ENCODE data around the gene AACS.
"Not testable (repeated sequence)": the region's sequence is repeated elsewhere in the genome, so short reads cannot be mapped to it uniquely, and the experiment has no call there.

AACS gene

DNA sequence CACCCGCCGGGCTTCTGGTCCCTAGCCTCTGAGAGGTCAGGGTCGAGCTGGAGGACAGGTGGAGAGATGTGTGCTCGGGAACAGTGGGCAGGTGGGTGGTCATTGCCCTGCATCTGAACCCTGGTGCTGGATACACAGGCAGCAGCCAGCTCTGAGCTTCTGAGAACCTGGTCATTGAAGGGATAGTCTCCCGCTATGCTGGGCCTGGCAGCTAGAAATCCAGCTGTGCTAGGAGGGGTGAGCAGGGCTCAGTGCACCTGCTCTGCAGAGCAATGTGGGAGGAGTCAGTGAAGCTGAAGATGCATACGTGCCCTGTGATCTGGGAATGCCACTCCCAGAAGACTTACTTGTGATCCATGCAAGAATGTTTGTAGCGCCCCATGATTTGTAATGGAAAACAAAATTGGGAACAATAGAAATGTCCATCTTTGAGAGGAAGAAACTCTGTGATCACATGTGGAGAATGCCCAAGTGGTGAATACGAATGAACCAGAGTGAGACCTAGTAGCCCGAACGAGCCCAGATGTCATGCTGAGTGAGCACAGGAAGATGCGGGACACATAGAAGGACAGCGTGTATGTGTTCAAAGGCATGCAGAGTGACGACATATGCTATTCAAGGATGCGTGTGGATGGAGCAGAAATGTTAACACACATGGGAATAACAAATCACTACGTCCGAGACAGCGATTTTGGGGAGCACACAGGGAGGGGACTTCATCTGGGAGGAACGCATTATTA is 63.4 kb downstream of the AACS start:
- no peak for DNase-seq

DNA sequence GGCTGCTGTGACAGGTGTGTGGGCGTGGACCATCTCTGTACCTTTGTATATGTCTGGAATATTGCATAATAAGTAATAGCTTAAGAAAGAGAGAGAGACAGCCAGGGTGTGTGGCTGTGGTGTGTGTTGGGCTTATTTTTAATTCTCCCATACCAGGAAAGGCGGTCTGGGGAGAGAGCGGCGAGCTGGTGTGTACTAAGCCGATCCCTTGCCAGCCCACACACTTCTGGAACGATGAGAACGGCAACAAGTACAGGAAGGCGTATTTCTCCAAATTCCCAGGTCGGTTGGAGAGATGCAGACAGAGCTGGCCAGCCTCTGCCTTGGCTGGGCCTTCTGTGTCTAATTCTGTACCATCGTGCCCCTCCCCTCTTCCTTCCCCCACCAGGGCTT is 63.9 kb downstream of the AACS start:
- no peak for DNase-seq

DNA sequence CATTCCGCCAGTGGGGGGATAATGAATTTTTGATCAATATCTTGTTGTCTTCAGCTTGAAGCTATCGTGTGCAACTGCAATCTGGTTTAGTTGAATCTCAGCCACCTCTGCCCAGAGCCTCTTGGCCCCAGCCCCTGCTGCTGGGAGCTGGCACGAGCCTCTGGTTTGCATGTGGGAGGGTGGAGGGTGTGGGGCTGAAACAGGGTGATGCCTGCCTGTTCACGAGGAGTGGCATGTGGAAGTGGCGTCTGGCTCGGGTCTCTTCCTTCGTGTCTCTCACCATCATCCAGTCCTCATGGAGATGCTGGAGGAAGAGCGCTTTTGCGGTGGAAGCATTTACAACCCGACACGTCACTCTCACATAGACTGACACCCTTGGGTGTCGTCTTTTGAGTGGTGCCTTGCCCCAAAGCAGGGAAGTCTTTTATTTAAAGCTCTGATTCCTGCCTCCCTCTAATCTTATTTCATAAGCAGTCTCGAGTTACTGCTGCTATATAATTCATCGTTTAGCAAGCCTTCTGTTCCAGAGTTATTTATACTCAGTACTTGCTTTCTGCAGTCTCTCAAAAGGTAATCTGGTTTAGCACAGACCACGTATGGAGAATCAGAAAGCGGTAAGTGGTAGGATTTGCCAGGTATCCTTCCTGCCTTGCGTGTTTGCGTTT is 64.5 kb downstream of the AACS start:
- DNase-seq = no peak

DNA sequence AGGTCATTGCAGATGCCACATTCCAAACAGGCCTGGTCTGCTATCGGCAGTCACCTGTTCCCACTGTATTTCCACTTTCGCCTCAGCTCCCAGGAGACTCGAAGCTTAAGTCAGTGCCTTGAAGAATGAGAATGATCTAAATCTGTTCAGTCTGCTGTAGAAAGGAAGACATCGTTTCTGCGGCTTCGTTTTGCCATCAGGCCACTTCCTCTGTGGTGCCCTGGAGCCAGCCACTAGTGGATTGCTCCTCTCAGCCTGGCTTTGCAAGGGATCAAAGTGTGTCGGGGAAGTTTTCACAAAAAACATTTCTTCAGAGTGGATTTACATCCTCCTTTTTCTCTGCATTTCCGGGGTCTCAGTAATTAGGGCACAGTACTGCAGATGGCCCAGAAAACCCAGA is 66.7 kb downstream of the AACS start:
- DNase-seq = no peak

DNA sequence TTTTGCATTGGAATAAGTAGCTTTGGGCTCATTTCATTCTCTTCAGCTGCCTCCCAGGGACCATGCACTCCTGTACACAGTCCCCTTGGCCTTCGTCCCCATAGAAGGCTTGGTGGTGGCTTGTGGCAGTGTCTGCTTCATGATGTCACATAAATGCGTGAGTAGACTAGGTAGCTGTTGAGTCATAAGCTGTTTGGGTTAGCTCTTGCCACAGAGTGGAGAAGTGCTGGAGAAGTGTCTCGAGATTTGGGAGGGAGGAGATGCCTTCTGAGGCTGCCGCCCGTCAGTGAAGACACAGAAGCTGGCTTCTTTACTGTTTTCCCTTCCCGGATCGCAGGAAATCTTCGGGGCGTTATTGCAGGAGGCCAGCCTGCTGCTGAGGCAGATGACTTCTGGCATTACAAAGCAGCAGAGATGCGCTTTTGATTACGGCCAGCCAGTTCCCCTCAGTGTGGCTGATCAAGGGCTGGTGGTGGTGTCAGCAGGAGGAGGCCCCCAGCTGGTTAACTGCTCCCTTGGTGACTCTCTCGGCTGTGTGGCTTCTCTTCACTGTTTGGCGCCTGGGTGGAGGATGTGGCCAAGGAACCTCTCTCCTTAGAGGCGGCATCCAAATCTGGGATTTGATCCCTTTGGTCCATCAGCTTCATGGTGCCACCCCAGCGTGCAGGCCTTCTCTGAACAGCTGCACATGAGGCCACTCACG is 67.6 kb downstream of the AACS start:
- DNase-seq = no peak

DNA sequence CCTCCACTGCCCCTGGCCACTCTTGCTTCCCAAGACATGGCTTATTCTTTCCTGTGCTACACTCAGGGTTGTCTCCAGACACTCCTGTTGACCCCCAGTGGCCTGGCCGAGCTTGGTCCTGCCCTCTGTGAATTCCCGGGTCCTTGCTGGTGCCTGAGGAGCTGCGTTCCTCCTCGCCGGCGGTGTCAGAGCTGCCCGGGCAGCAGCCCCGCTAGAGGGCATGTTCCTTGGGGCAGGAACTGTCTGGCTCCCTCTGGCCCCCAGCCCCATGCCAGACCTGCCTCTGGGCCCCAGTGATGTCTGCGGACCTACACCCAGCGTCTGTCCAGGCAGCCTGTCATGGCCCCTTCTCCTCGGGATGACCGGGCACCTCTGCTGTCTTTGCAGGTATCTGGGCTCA is 68.4 kb downstream of the AACS start:
- no peak for DNase-seq

DNA sequence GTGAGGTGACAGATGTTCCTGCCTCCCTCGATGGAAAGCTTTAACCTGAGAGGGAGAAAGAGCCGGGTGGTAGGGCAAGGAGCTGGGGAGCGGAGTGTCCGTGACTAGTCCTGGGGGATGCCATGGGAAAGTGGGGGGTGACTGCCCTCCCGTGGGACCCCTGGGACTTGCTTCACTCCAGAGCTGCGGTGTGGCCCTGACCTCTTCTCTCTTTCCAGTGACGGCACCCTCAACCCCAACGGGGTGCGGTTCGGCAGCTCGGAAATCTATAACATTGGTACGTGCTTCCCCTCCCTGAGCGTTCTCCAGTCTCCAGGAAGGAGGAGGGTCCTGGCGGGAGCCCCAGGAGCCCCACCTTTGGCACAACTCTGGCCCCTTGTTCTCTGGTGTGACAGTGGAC is 69.3 kb downstream of the AACS start:
- no peak for DNase-seq

DNA sequence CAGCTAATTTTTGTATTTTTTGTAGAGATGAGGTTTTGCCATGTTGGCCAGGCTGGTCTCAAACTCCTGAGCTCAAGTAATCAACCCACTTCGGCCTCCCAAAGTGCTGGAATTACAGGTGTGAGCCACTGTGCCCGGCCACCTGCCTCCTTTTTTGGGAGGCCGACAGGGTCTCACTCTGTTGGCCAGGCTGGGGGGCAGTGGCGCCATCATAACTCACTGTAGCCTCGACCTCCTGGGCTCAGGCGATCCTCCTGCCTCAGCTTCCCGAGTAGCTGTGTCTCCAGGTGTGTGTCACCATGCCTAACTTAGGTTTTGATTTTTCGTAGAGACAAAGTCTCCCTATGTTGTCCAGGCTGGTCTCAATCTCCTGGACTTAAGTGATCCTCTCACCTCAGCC is 70.7 kb downstream of the AACS start:
- DNase-seq = no peak

DNA sequence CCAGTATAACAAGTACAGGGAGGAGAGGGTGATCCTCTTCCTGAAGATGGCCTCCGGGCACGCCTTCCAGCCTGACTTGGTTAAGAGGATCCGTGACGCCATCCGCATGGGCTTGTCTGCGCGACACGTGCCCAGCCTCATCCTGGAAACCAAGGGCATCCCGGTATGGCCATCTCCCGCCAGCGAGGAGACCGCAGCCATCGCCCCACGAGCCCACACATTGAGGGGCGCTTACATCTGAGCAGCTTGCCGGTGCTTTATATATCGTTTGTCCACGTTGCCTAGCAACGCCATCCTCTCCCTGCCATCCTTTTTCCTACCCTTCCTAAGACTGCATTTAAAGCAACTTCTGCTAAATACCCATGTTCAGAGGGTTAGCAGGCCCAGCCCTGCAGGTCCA is 71.5 kb downstream of the AACS start:
- DNase-seq = no peak

DNA sequence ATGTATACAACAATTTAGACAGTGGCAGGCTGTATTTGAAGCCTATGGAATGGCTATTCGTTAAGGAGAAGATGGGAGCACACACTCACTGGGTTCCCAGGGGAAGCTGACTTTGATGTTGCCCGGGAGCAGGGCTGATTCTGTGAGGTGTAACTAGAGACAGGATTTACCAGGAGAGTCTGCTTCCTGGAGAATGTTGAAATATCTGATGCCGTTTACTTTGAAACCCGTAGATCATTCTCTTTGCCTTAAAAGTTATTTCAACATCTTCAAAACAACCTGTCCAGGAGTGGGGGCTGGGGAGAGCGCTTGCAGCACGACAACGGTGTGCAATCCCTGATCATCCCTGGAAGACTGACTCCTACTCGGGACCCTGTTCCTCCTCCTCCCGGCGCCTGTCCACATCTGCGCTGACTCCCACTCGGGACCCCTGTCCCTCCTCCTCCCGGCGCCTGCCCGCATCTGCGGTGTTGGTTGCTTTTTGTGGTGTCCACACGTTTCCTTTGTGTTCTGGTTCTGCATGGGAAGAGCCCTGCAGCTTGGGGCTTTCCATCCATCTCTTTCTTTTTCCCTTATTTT is 72.6 kb downstream of the AACS start:
- DNase-seq = no peak

DNA sequence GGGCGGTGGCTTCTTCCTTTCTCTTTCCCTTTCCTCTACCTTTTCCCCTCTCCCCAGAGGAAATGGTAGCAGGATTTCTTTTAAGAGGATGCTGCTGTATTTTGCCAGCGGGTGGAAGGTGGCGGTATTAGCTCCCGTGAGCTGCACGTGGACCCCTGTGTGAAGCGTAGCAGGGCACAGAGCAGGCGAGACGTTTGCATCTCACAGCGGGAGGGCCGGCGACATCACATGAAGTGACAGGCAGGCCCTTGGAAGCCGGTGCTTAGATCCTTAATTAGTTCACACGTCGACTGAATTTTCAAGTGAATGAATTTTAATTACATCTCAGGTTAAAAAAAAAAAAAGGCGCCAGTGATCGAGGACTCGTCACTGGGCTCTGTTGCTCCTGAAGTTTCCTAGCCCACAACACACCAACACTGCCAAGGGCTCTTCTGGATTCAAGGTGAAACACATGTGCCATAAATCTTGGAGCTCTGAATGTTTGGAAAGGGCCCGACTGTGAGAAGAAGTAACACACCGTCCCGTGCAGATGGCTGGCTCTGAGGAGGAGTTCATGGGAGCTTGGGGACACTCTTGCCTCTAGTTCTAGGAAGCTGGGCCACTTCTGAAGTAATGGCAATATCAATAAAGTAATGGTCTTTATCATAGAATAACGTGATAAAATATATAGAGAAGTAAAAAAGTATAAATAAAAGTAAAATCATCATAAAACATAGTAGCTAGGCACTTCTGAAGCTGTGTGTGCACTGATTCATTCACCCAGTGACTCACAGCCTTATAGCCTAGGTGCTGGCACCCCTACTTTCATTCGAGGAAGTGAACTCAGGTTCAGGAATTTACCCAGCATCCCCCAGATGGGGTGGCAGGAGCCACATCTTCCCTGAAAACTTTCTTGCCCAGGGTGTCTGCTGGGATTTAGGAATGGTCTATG is 75.3 kb downstream of the AACS start:
- no peak for DNase-seq

DNA sequence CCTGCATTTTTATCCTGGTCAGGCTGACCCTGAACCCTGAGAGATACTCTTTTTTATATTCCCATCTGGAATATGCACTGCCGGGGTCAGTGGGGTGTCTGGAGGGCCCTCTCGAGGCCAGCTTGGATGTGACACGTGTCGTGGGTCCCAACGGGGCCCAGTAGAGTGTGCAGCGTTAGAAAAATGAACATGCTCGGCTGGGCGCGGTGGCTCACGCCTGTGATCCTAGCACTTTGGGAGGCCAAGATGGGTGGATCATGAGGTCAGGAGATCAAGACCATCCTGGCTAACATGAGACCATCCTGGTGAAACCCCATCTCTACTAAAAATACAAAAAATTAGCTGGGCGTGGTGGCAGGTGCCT is 76.0 kb downstream of the AACS start:
- DNase-seq = not testable (repeated sequence)

DNA sequence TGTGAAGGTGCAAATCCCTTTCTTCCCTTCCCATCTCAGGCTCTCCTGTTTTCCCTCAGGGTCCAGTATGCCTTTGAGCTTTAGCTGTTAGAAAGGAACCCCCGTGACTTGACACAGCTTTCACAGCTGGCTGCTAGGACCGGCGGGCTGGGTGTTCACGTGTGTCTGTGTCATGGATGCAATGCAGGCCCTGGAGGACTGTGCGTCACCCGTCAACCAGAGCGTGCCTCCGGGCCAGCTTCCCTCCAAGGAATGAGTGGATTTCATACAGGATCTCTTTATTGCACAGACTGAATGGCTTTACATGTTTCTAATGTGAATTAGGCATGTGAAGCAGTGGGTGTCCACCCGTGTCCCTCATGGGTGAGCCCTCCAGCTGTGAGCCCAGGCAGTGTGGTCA is 77.4 kb downstream of the AACS start:
- DNase-seq = no peak

DNA sequence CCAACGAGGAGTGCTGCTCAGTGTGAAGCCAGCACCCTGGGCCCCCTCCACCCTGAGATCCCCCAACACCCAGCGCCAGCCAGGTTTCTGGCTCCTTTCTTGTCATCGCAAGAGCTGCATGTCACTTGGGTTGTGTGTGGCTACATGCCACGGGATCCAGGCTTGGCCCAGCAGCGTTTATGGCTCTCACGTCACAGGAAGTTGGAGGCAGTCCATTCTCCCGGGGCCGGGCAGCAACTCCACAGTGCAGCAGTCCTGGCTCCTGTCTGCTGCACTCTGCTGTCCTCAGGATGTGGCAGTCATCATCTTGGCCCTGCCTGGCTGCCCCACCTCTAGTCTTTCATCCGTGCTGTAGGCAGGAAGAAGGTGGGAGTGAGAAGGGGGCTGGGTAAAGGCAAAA is 78.3 kb downstream of the AACS start:
- DNase-seq = no peak

DNA sequence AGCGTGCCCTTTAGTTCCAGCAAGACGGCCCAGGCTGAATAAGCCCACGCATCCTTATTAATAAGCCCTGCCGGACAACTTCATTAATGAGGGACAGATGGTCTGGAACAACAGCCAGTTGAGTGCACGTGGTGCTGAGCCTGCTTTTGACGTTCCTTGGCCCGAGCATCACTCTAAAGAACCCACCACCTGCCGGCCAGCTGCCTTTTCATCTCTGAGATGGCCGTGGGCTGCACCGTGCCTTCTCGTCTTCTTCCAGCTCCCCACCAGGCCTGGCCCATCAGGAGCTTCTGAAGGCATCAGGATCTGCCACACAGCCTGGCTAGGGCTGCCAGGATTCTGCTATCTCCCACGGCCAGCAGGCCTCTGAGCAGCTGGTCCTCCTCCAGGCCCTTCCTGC is 80.0 kb downstream of the AACS start:
- no peak for DNase-seq

DNA sequence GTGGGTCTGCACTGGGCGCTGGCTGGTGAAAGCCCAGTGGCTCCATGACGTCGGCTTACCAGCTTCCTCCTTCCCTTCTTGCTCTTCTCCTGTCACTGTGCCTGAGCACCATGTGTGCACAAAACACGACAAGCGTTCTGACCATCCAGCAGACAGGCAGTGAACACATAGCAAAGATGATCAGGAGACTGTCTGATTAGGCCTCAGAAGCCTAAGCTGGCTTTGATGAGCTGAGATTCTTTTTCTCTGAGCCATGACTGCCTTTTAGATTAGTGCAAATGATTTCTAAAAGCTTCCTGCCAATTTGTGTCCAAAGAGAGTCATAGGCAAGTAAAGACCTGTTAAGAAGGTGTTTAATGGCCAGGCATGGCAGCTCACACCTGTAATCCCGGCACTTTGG is 83.1 kb downstream of the AACS start:
- DNase-seq = no peak

DNA sequence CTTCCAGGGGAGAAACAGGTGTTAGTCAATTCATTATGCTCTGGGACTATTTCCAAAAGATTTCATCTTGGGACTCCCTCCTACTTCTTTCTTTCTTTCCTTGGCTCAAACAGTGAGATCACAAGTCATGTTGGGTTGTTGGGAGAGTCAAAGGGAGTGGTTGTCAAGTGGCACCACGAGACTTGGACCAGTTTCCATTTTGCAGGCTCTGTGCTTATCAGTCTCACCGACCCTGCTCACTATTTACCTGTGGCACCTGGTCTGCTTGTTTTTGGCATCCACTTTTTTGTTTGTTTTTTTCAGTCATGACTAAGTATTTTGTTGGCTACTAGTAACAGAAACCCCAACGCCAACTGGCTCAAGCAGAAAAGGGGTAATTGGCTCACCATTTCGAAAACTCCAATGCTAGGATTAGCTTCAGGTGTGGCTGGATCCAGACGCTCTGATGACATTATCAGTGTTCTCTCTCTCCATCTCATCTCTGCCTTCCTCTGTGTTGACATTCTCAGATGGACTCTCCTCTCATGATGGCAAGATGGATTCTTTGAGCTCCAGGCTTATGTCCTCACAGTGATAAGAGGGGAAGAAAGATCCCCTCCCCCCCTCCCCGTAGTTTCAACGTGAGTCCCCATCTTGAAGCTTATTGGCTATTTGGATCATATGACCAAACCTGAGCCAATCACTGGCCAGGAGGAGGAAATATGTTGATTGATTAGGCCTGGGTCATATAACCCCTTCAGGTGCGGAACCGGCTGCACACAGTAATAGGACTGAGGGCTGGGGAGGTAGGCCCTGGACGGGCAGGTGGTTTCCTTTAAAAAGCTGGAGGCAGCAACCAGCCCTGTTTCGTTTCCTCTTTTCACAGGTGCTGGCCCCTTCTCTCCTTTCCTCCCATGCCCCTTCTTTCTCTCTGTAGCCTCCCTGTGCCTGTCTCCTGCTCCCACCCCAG is 84.2 kb downstream of the AACS start:
- no peak for DNase-seq

DNA sequence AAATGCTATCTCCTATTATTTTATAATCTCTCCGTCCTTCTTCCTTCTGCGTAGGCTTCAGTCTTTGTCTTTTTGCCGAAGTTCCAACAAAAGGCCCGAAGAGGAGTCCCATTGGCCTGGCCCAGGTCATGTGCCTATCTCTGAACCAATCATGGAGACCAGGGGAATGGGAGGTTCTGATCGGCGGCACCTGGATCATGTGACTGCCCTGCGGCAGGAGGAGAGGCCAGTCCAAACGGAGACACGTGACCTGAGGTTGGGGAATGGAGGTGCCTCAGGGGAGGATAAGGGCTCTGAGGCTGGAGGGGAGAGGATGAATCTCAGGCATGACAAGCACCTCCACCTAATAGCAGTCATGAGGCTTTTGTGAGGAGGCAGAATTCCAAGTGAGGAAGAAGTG is 86.0 kb downstream of the AACS start:
- no peak for DNase-seq

DNA sequence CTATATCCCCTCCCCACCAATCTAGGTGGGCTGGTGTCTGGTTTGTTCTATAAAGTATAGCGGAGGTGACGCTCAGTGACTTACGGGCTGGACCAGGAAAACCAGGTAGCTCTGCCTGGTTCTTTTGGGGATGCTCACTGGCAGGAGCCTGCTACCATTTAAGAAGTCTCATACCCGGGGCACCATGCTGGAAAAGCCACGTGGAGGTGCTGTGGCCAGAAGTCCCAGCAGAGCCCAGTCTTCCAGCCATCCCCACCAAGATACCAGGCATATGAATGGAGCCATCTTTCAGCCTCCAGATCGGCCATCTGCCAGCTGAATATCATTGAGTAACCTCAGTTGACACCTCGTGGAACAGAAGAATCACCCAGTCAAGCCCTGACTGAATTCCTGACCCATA is 87.2 kb downstream of the AACS start:
- DNase-seq = no peak

DNA sequence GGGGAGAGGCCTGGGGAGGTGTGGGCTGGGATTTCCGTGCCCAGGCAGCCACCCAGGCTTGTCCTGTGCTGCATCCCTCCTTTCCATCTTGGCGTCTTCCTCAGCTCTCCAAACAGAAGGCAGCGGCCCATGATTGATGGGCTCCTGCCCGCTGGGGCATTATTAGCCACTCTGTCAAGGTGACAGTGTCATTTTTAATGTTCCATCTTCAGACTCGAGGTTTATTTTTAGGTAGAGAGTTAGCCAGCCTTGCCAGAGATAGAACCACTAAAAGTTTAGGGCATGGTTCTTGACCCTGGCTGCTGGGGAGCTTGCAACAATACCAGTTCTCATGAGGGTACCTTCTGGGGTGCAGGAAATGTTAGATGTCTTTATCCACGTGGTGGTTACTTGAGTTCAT is 90.1 kb downstream of the AACS start:
- DNase-seq = no peak

DNA sequence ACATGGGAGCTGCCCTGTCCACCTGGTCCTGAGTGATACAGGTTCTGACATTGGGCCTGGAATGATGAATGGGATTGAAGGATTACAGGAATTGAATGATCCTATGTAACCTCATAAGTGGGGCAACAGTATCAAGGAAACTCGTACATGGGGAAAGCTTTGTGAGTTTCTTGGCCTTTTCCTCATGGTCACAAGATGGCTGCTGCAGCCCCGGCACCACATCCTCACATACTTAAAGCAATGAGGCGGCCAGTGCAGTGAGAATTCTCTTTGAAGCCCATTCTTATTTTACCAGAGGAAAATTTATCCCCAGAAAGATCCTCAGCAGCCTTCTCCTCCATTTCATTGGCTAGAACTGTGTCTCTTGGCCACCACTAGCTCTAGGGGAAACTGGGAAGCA is 91.9 kb downstream of the AACS start:
- DNase-seq = no peak

DNA sequence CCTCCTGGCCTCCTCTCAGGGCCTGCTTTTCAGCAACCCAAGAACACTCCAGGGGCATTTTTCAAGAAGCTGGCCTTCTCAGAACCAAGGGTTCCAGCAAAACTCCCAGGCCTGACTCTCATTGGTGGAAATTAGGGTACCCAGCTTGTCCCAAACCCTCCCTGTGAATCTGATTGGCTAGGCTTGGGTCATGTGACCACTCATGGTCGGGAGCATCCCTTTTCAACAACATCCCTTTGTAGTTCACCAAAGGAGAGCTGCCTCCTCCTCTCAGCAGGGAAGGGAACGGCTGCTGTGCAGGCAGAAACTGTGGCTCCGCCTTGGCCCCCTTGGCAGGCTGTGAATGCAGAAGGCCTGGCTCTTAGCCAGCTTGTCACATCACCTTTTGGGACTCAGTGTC is 94.5 kb downstream of the AACS start:
- no peak for DNase-seq

Measured in activated CD4-positive, alpha-beta T cell treated with anti-CD3 and anti-CD28 coated beads for 1 hour (primary cell).